Hematopoietic multipotent progenitor cell treated with erythropoietin and hydrocortisone succinate and interleukin-3 and kit ligand, for 17 days (in vitro differentiated cells): ENCODE data around the gene KIAA1191.

Experiments used
- DNase-seq: peaks from one replicate; pipeline ENCODE4 v3.0.0-alpha.2; 2015; ENCODE audit warnings: low spot score

KIAA1191 gene

GRCh38 chr5:176389135-176390123 lies 27.9 kb upstream of the KIAA1191 start:
- DNase-seq = no peak

- DNase-seq = peak; percentile 99
These were observed 27.0 kb upstream of the KIAA1191 start, which contains the start of the genes HIGD2A and NOP16 for GRCh38 chr5:176388444-176389134. TSS of gene HIGD2A (plus strand) at chr5:176388751. CDS start at chr5:176388820, 69 bp downstream. TSS of gene NOP16 (minus strand) at chr5:176388598. CDS start at chr5:176388539, 59 bp downstream.

GRCh38 chr5:176388003-176388443 lies 26.5 kb upstream of the KIAA1191 start:
- DNase-seq = no peak

GRCh38 chr5:176387384-176387925 lies 25.9 kb upstream of the KIAA1191 start:
- DNase-seq = peak; percentile 13

- no peak for DNase-seq
These were observed 24.9 kb upstream of the KIAA1191 start for GRCh38 chr5:176386491-176386890.

GRCh38 chr5:176384991-176385390 lies 23.4 kb upstream of the KIAA1191 start:
- DNase-seq = no peak

GRCh38 chr5:176384366-176384930 lies 22.9 kb upstream of the KIAA1191 start:
- DNase-seq = no peak

GRCh38 chr5:176383961-176384360 lies 22.4 kb upstream of the KIAA1191 start:
- no peak for DNase-seq

GRCh38 chr5:176383248-176383905 lies 21.8 kb upstream of the KIAA1191 start:
- no peak for DNase-seq

- DNase-seq = no peak
These were observed 21.2 kb upstream of the KIAA1191 start for GRCh38 chr5:176382721-176383120.

GRCh38 chr5:176381979-176382378 lies 20.4 kb upstream of the KIAA1191 start:
- DNase-seq = no peak

- no peak for DNase-seq
These were observed 19.9 kb upstream of the KIAA1191 start for GRCh38 chr5:176381423-176381822.

GRCh38 chr5:176379881-176380280 lies 18.3 kb upstream of the KIAA1191 start:
- no peak for DNase-seq

GRCh38 chr5:176373100-176373818 lies 11.7 kb upstream of the KIAA1191 start:
- DNase-seq = no peak

- DNase-seq = no peak
These were observed 10.3 kb upstream of the KIAA1191 start for GRCh38 chr5:176371621-176372539.

GRCh38 chr5:176369934-176370711 lies 8.6 kb upstream of the KIAA1191 start:
- DNase-seq = no peak

GRCh38 chr5:176368726-176369125 lies 7.2 kb upstream of the KIAA1191 start:
- no peak for DNase-seq

GRCh38 chr5:176366232-176366894 lies 4.8 kb upstream of the KIAA1191 start:
- no peak for DNase-seq
